HEK293 (cell line): Measurements from ENCODE around the gene DDX25.

Source experiments
- CTCF ChIA-PET: fragments of 350-600 bp; formaldehyde crosslinking; extraction: SDS; loops from one replicate; lab custom pipeline; 2021; ENCODE audit warnings: antibody characterized with exemption; lab: Yijun Ruan, JAX
- POLR2A ChIA-PET: fragments of 300-600 bp; formaldehyde crosslinking; extraction: SDS; loops from one replicate; lab custom pipeline; 2020; ENCODE audit warnings: antibody characterized with exemption, inconsistent platforms; lab: Yijun Ruan, JAX
- H3K27ac ChIP-seq: fragments of 200-500 bp; sonication (Bioruptor generic); 2 replicates; pipeline ENCODE4 v1.5.1; 2014; ENCODE audit warnings: low read depth, low read length, control low read depth, inconsistent platforms; ENCODE audit errors: extremely low read depth
- H3K36me3 ChIP-seq, 2 experiments: fragments of 200-500 bp in 1 of 2; sonication (Bioruptor generic) in 1 of 2; 1 replicate in 1 of 2; 2 replicates in 1 of 2; pipeline ENCODE4 v1.5.1; 2014 to 2017; ENCODE audit warnings: inconsistent platforms in 2 of 2, low read length in 2 of 2; ENCODE audit not compliant: control insufficient read depth in 2 of 2, insufficient read depth in 1 of 2
- H3K4me1 ChIP-seq: fragments of 200-500 bp; sonication (Bioruptor generic); 2 replicates; pipeline ENCODE4 v1.5.1; 2014; ENCODE audit warnings: mild to moderate bottlenecking, low read length, inconsistent platforms; ENCODE audit not compliant: control insufficient read depth, insufficient read depth
- H3K4me3 ChIP-seq: 2 replicates; pipeline ENCODE4 v1.5.1; 2011; ENCODE audit warnings: low read depth, mild to moderate bottlenecking, control low read depth, low read length, moderate library complexity
- H3K9me3 ChIP-seq: fragments of 200-500 bp; sonication (Bioruptor generic); 2 replicates; pipeline ENCODE4 v1.5.1; 2014; ENCODE audit warnings: low read depth, low read length, inconsistent platforms; ENCODE audit not compliant: control insufficient read depth, insufficient read depth
- BCL11B ChIP-seq: fragments of 450-650 bp; formaldehyde crosslinking; IDR thresholded peaks from 2 replicates; pipeline ENCODE4 v1.5.1; 2016; ENCODE audit warnings: low read depth, missing biosample characterization, missing genetic modification characterization
- CTCF ChIP-seq: fragments of 450-650 bp; formaldehyde crosslinking; IDR thresholded peaks from 2 replicates; pipeline ENCODE4 v1.5.1; 2016; ENCODE audit warnings: missing biosample characterization, missing genetic modification characterization
- GLIS1 ChIP-seq: fragments of 450-650 bp; formaldehyde crosslinking; IDR thresholded peaks from 2 replicates; pipeline ENCODE4 v1.5.1; 2016; ENCODE audit warnings: missing biosample characterization, missing genetic modification characterization
- INSM2 ChIP-seq: fragments of 450-650 bp; formaldehyde crosslinking; IDR thresholded peaks from 2 replicates; pipeline ENCODE4 v1.5.1; 2016; ENCODE audit warnings: missing biosample characterization, missing genetic modification characterization
- KLF9 ChIP-seq: fragments of 450-650 bp; formaldehyde crosslinking; IDR thresholded peaks from 2 replicates; pipeline ENCODE4 v1.5.1; 2016; ENCODE audit warnings: missing biosample characterization, missing genetic modification characterization, low read depth
- PRDM1 ChIP-seq: fragments of 450-650 bp; formaldehyde crosslinking; IDR thresholded peaks from 2 replicates; pipeline ENCODE4; 2016; ENCODE audit warnings: missing biosample characterization, missing genetic modification characterization
- TRIM28 ChIP-seq: IDR thresholded peaks from 2 replicates; pipeline ENCODE4 v1.6.1; 2011; ENCODE audit warnings: low read length, control low read depth, borderline replicate concordance
- ZBTB17 ChIP-seq: fragments of 450-650 bp; formaldehyde crosslinking; IDR thresholded peaks from 2 replicates; pipeline ENCODE4 v1.5.1; 2016; ENCODE audit warnings: missing biosample characterization, missing genetic modification characterization
- ZBTB44 ChIP-seq: fragments of 450-650 bp; IDR thresholded peaks from 2 replicates; pipeline ENCODE4 v1.5.1; 2018; ENCODE audit warnings: missing biosample characterization, mild to moderate bottlenecking, missing genetic modification characterization
- ZFP3 ChIP-seq: fragments of 450-650 bp; formaldehyde crosslinking; IDR thresholded peaks from 2 replicates; pipeline ENCODE4 v1.5.1; 2016; ENCODE audit warnings: low read depth, missing biosample characterization, missing genetic modification characterization
- ZIC2 ChIP-seq: fragments of 450-650 bp; formaldehyde crosslinking; IDR thresholded peaks from 2 replicates; pipeline ENCODE4 v1.5.1; 2016; ENCODE audit warnings: missing biosample characterization, missing genetic modification characterization
- ZNF138 ChIP-seq: fragments of 450-650 bp; formaldehyde crosslinking; IDR thresholded peaks from 2 replicates; pipeline ENCODE4 v1.5.1; 2016; ENCODE audit warnings: missing biosample characterization, missing genetic modification characterization, borderline replicate concordance
- ZNF24 ChIP-seq: fragments of 450-650 bp; formaldehyde crosslinking; IDR thresholded peaks from 2 replicates; pipeline ENCODE4 v1.5.1; 2016; ENCODE audit warnings: missing biosample characterization, missing genetic modification characterization
- ZNF280D ChIP-seq: fragments of 450-650 bp; formaldehyde crosslinking; IDR thresholded peaks from 2 replicates; pipeline ENCODE4 v1.5.1; 2016; ENCODE audit warnings: missing biosample characterization, missing genetic modification characterization
- ZNF335 ChIP-seq: fragments of 450-650 bp; formaldehyde crosslinking; conservative IDR thresholded peaks from 2 replicates; pipeline ENCODE4 v1.5.1; 2016; ENCODE audit warnings: missing biosample characterization, missing genetic modification characterization
- ZNF394 ChIP-seq: fragments of 450-650 bp; formaldehyde crosslinking; IDR thresholded peaks from 2 replicates; pipeline ENCODE4 v1.5.1; 2016; ENCODE audit warnings: missing biosample characterization, missing genetic modification characterization, mild to moderate bottlenecking, moderate library complexity, borderline replicate concordance
- ZNF426 ChIP-seq: fragments of 450-650 bp; formaldehyde crosslinking; IDR thresholded peaks from 2 replicates; pipeline ENCODE4 v1.5.1; 2017; ENCODE audit warnings: missing biosample characterization, missing genetic modification characterization, mild to moderate bottlenecking, inconsistent platforms, moderate library complexity
- ZNF473 ChIP-seq: fragments of 450-650 bp; formaldehyde crosslinking; IDR thresholded peaks from 2 replicates; pipeline ENCODE4 v1.5.1; 2017; ENCODE audit warnings: missing biosample characterization, missing genetic modification characterization
- ZNF48 ChIP-seq: fragments of 450-650 bp; formaldehyde crosslinking; IDR thresholded peaks from 2 replicates; pipeline ENCODE4 v1.5.1; 2016; ENCODE audit warnings: missing biosample characterization, missing genetic modification characterization
- ZNF585B ChIP-seq: fragments of 450-650 bp; formaldehyde crosslinking; IDR thresholded peaks from 2 replicates; pipeline ENCODE4 v1.5.1; 2016; ENCODE audit warnings: missing biosample characterization, missing genetic modification characterization
- ZNF621 ChIP-seq: fragments of 450-650 bp; formaldehyde crosslinking; IDR thresholded peaks from 2 replicates; pipeline ENCODE4 v1.5.1; 2017; ENCODE audit warnings: missing biosample characterization, missing genetic modification characterization
- ZNF624 ChIP-seq: fragments of 450-650 bp; formaldehyde crosslinking; IDR thresholded peaks from 2 replicates; pipeline ENCODE4 v1.5.1; 2017; ENCODE audit warnings: missing biosample characterization, missing genetic modification characterization
- ZNF629 ChIP-seq: fragments of 450-650 bp; formaldehyde crosslinking; IDR thresholded peaks from 2 replicates; pipeline ENCODE4 v1.5.1; 2017; ENCODE audit warnings: missing biosample characterization, missing genetic modification characterization
- ZNF654 ChIP-seq: fragments of 450-650 bp; formaldehyde crosslinking; IDR thresholded peaks from 2 replicates; pipeline ENCODE4 v1.5.1; 2016; ENCODE audit warnings: low read depth, missing biosample characterization, missing genetic modification characterization
- ZNF660 ChIP-seq: fragments of 450-650 bp; IDR thresholded peaks from 2 replicates; pipeline ENCODE4 v1.5.1; 2018; ENCODE audit warnings: missing biosample characterization, mild to moderate bottlenecking, missing genetic modification characterization
- ZNF701 ChIP-seq: fragments of 450-650 bp; formaldehyde crosslinking; IDR thresholded peaks from 2 replicates; pipeline ENCODE4 v1.5.1; 2016; ENCODE audit warnings: missing biosample characterization, missing genetic modification characterization
- ZNF785 ChIP-seq: fragments of 450-650 bp; formaldehyde crosslinking; IDR thresholded peaks from 2 replicates; pipeline ENCODE4 v1.5.1; 2016; ENCODE audit warnings: missing biosample characterization, missing genetic modification characterization
- ZNF792 ChIP-seq: fragments of 450-650 bp; formaldehyde crosslinking; IDR thresholded peaks from 2 replicates; pipeline ENCODE4 v1.5.1; 2016; ENCODE audit warnings: missing biosample characterization, missing genetic modification characterization
- ZSCAN23 ChIP-seq: fragments of 450-650 bp; formaldehyde crosslinking; IDR thresholded peaks from 2 replicates; pipeline ENCODE4 v1.5.1; 2016; ENCODE audit warnings: missing biosample characterization, missing genetic modification characterization

Gene DDX25

GRCh38 chr11:125874556-125875124 is 29.7 kb upstream of the DDX25 start:
- Histone ChIP-seq H3K4me1 (no peaks in the 10 kb centered on the region), H3K27ac (no peak overlapping the region), H3K36me3 (no peaks in the 10 kb centered on the region), H3K4me3 (no peak overlapping the region)
- ChIA-PET POLR2A (no interaction called here), CTCF (interaction anchor here (0.7 to 1.9 kb wide), 9 partner anchors 13 to 1407 kb away, joined by 3 to 7 read pairs (median 4); no protein-coding TSS in a partner anchor)
- TF ChIP-seq ZFP3 (tag by site-specific recombination) = no peak
- peak; percentile 93 for TF ChIP-seq ZNF654 (tag by site-specific recombination)
- TF ChIP-seq TRIM28 = no peak
- no peak for TF ChIP-seq ZNF138 (tag by site-specific recombination)
- 0 out of 2 replicates have a peak, but pooled peaks have one; percentile 24 for TF ChIP-seq GLIS1
- TF ChIP-seq ZNF473 (tag by site-specific recombination) = no peak
- TF ChIP-seq PRDM1 (tag by site-specific recombination) = no peak
- no peak for TF ChIP-seq ZBTB17 (tag by site-specific recombination)
- no peak for TF ChIP-seq KLF9 (tag by site-specific recombination)
- TF ChIP-seq ZNF335 (tag by site-specific recombination) = no peak
- TF ChIP-seq ZNF280D = no peak
- no peak for TF ChIP-seq ZNF621 (tag by site-specific recombination)
- no peak for TF ChIP-seq ZNF48 (tag by site-specific recombination)
- no peak for TF ChIP-seq ZSCAN23 (tag by site-specific recombination)
- TF ChIP-seq ZNF24 (tag by site-specific recombination) = no peak
- TF ChIP-seq CTCF (tag by site-specific recombination) = peak; percentile 56; the same call in 1 of the 2 replicates
- TF ChIP-seq, all 188 proteins: peak for 3
- H3K9me3 ChIP-seq = no peaks in the 10 kb centered on the region

- H3K4me3 ChIP-seq = no peak overlapping the region
- H3K9me3 ChIP-seq = no peaks in the 10 kb centered on the region
- CTCF ChIA-PET = interaction anchor here (0.6 to 2.5 kb wide), 3 partner anchors 10 to 788 kb away, joined by 3 to 7 read pairs (median 5); no protein-coding TSS in a partner anchor
- H3K36me3 ChIP-seq = no peaks in the 10 kb centered on the region
- POLR2A ChIA-PET = interaction anchor here (0.9 kb wide), 1 partner anchor 260 kb away, joined by 5 read pairs; no protein-coding TSS in a partner anchor
- no peak overlapping the region for H3K27ac ChIP-seq
- H3K4me1 ChIP-seq = no peaks in the 10 kb centered on the region
- no peak for TF ChIP-seq INSM2
- TF ChIP-seq ZIC2 (tag by site-specific recombination) = no peak
- TF ChIP-seq ZNF426 (tag by site-specific recombination) = no peak
- no peak for TF ChIP-seq ZNF701 (tag by site-specific recombination)
- TF ChIP-seq ZNF585B = no peak
- no peak for TF ChIP-seq ZNF629
- no peak for TF ChIP-seq ZNF624 (tag by site-specific recombination)
- TF ChIP-seq KLF9 (tag by site-specific recombination) = no peak
- no peak for TF ChIP-seq ZBTB44
- no peak for TF ChIP-seq ZNF660 (tag by site-specific recombination)
- TF ChIP-seq ZNF792 = no peak
- no peak for TF ChIP-seq BCL11B (tag by site-specific recombination)
- TF ChIP-seq ZNF785 (tag by site-specific recombination) = no peak
- TF ChIP-seq ZNF394 (tag by site-specific recombination) = no peak
- TF ChIP-seq ZNF621 (tag by site-specific recombination) = no peak
- no peak for TF ChIP-seq GLIS1
These were observed 23.0 kb upstream of the DDX25 start for GRCh38 chr11:125881291-125881690.
